Suppressor macrophage treated with lipopolysaccharide for 4 hours (primary cell): ENCODE data around the gene B4GALNT3.

Experiments
- DNase-seq: peaks from one replicate; pipeline ENCODE4 v3.0.0-alpha.2; 2020

The B4GALNT3 gene

GRCh38 chr12:510071-510825 is 50.5 kb downstream of the B4GALNT3 start:
- no peak for DNase-seq

GRCh38 chr12:512933-513332 is 53.2 kb downstream of the B4GALNT3 start:
- no peak for DNase-seq

GRCh38 chr12:513446-513845 is 53.7 kb downstream of the B4GALNT3 start:
- no peak for DNase-seq

GRCh38 chr12:517538-517937 is 57.8 kb downstream of the B4GALNT3 start:
- no peak for DNase-seq

GRCh38 chr12:520119-520518 is 60.4 kb downstream of the B4GALNT3 start:
- DNase-seq: no peak

GRCh38 chr12:522692-523378 is 63.1 kb downstream of the B4GALNT3 start:
- no peak for DNase-seq

- no peak for DNase-seq
These were observed 64.6 kb downstream of the B4GALNT3 start for GRCh38 chr12:524167-524951.

- DNase-seq: peak; percentile 59
These were observed 66.3 kb downstream of the B4GALNT3 start for GRCh38 chr12:526089-526488.

GRCh38 chr12:527241-527640 is 67.5 kb downstream of the B4GALNT3 start:
- DNase-seq: no peak

- no peak for DNase-seq
These were observed 68.0 kb downstream of the B4GALNT3 start for GRCh38 chr12:527729-528128.

GRCh38 chr12:530308-530707 is 70.6 kb downstream of the B4GALNT3 start:
- no peak for DNase-seq

- no peak for DNase-seq
These were observed 71.1 kb downstream of the B4GALNT3 start for GRCh38 chr12:530821-531220.

- DNase-seq: no peak
These were observed 72.3 kb downstream of the B4GALNT3 start for GRCh38 chr12:531951-532585.

- DNase-seq: peak; percentile 27
These were observed 73.3 kb downstream of the B4GALNT3 start for GRCh38 chr12:532908-533565.

- no peak for DNase-seq
These were observed 74.0 kb downstream of the B4GALNT3 start for GRCh38 chr12:533718-534117.

- DNase-seq: no peak
These were observed 74.5 kb downstream of the B4GALNT3 start for GRCh38 chr12:534216-534615.

- no peak for DNase-seq
These were observed 75.7 kb downstream of the B4GALNT3 start for GRCh38 chr12:535396-535795.

GRCh38 chr12:536751-537245 is 77.1 kb downstream of the B4GALNT3 start:
- no peak for DNase-seq

GRCh38 chr12:537772-538171 is 78.0 kb downstream of the B4GALNT3 start:
- DNase-seq: no peak

GRCh38 chr12:538731-539539 is 79.2 kb downstream of the B4GALNT3 start:
- DNase-seq: peak; percentile 50

- no peak for DNase-seq
These were observed 80.0 kb downstream of the B4GALNT3 start for GRCh38 chr12:539540-540310.
